HL-60/S4 (cell line): ENCODE measurements around the gene CDC42BPB.

ENCODE experiments used
- in situ Hi-C: fragments of 300-500 bp; cut with MboI; formaldehyde crosslinking; loops from 2 replicates; pipeline ENCODE4 v1.14.3; 2022; ENCODE audit warnings: low sequenced_read_pairs

Gene CDC42BPB

DNA sequence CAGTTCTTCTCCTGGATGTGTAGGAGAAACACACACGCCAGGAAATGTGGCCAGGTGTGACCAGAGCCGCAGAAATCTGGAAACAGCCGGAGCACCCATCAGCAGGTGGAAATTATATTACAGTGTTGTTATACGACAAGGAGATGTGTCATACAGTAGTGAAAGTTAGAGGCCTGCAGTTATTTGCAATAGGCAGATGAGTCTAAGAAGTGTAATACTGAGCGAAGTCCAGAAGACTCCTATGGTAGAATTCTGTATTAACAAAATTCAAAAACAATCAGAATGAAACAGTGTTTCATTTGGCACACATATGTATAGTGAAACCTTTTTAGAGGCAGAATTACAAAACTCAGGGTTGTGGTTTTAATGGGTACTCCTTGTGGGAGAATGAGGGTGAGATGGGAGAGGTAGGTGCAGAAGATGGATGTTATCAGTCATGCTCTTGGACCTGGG lies 174.2 kb downstream of the CDC42BPB start:
- in situ Hi-C loops, result no loop called here
